KOPT-K1 (cell line): ENCODE measurements around the gene AGFG2.
"Not testable (repeated sequence)": the region's sequence is repeated elsewhere in the genome, so short reads cannot be mapped to it uniquely, and the experiment has no call there.

ENCODE experiments used
- H3K27ac ChIP-seq: fragments of 200-600 bp; sonication (generic); 2 replicates; pipeline ENCODE4 v1.5.1; 2016; ENCODE audit warnings: antibody characterized with exemption, mild to moderate bottlenecking, low read depth, low read length; ENCODE audit not compliant: poor library complexity, severe bottlenecking
- H3K36me3 ChIP-seq: fragments of 200-600 bp; sonication (generic); 2 replicates; pipeline ENCODE4 v1.5.1; 2017; ENCODE audit warnings: antibody characterized with exemption, mild to moderate bottlenecking, low read length, moderate library complexity; ENCODE audit not compliant: insufficient read depth
- H3K9me3 ChIP-seq: fragments of 200-600 bp; sonication (generic); 2 replicates; pipeline ENCODE4 v1.5.1; 2017; ENCODE audit warnings: antibody characterized with exemption, low read length, mild to moderate bottlenecking; ENCODE audit not compliant: insufficient read depth, poor library complexity, severe bottlenecking

Gene AGFG2

GRCh38 chr7:100556541-100556940, 17.5 kb downstream of the AGFG2 start:
- Histone ChIP-seq H3K27ac (no peak overlapping the region), H3K9me3 (no peaks in the 10 kb centered on the region), H3K36me3 (peaks cover 55% of the 10 kb centered on the region)

- Histone ChIP-seq H3K36me3 (peaks cover 52% of the 10 kb centered on the region), H3K9me3 (no peaks in the 10 kb centered on the region), H3K27ac (no peak overlapping the region)
These were observed 20.1 kb downstream of the AGFG2 start for GRCh38 chr7:100559127-100559526.

DNA sequence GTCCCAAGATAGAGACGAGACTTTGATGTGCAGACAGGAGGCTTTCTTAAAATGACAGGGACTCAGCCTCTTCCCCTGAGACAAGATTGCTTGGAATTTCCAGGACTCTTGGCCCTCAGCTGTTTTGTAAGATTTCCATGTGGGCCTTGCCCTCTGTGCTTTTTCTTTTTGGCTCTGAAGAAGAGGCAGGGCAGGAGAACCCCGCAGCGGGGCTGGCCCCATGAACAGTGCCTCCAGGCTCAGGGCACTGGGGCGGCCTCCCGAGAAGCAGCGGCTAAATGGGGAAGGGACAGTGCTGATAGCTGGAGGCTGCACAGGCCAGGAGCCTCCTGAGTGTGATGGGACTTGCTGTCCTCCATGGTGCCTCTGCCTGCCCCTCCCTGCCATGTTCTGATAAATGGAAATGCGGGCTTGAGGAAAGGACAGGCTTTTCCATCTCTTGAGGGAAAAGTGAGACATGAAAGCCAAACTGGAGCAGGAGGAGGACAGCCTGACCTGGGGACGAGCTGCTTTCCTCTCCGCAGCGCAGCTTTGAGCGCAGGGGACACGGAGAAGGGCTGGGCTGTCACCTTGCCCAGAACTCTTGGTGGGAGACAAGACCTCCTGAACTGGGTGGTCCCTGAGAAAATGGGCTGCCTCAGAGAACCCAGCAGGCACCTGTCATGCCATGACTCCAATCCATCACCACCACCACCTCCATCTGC, 22.6 kb downstream of the AGFG2 start:
- H3K27ac ChIP-seq, result no peak overlapping the region

DNA sequence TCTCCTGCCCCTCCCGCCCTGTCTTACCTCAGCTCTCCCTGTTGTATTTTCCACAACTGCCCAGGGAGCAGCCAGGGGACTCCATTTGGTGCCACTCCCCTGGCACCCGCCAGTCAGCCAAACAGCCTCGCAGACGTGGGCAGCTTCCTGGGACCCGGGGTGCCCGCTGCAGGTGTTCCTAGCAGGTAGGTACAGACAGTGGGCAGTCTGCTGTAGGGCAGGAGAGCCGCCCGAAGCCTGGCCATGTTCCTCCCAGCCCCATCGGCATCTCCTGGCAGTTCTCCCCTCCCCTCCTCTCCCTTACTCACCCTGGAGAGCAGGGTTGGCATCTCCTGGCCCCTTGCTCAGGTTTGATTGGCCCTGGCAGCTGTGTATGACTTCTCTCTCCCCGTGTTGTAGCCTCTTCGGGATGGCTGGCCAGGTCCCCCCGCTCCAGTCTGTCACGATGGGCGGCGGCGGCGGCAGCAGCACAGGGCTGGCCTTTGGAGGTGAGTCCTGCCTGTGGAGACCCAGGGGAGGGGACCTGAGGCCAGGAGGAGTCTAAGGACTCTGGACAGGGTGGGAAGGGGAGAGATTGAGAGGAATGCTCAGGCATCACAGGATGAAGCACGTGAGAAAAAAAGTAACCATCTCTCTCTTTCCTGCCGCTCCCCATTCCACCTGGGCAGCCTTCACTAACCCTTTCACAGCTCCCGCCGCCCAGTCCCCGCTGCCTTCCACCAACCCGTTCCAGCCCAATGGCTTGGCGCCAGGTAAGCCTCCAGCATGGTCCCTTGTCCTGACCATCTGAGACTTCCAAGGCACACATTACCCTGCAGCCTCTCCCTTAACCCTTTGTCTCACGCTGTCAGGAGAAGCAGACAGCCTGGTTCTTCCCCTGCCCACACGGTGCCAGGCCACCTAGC, 23.4 kb downstream of the AGFG2 start:
- Histone ChIP-seq H3K27ac (no peak overlapping the region), H3K9me3 (no peaks in the 10 kb centered on the region), H3K36me3 (peaks cover 24% of the 10 kb centered on the region; the same call in 1 of the 2 replicates)

More for the DNA sequence above, 22.6 kb downstream of the AGFG2 start:
- no peaks in the 10 kb centered on the region for H3K9me3 ChIP-seq
- peaks cover 28% of the 10 kb centered on the region for H3K36me3 ChIP-seq

GRCh38 chr7:100563100-100563564, 24.1 kb downstream of the AGFG2 start:
- H3K36me3 ChIP-seq, result peaks cover 24% of the 10 kb centered on the region; the same call in 1 of the 2 replicates
- H3K9me3 ChIP-seq, result no peaks in the 10 kb centered on the region
- no peak overlapping the region for H3K27ac ChIP-seq

GRCh38 chr7:100563809-100564400, 24.9 kb downstream of the AGFG2 start:
- H3K36me3 ChIP-seq, result peaks cover 24% of the 10 kb centered on the region; the same call in 1 of the 2 replicates
- H3K27ac ChIP-seq, result no peak overlapping the region
- no peaks in the 10 kb centered on the region for H3K9me3 ChIP-seq

GRCh38 chr7:100564405-100564804, 25.4 kb downstream of the AGFG2 start:
- H3K9me3 ChIP-seq, H3K27ac ChIP-seq: not testable (repeated sequence)

GRCh38 chr7:100565133-100565571, 26.1 kb downstream of the AGFG2 start:
- Histone ChIP-seq H3K27ac (no peak overlapping the region), H3K9me3 (no peaks in the 10 kb centered on the region), H3K36me3 (peaks cover 21% of the 10 kb centered on the region; the same call in 1 of the 2 replicates)

More at GRCh38 chr7:100564405-100564804, 25.4 kb downstream of the AGFG2 start:
- peaks cover 24% of the 10 kb centered on the region; the same call in 1 of the 2 replicates for H3K36me3 ChIP-seq

DNA sequence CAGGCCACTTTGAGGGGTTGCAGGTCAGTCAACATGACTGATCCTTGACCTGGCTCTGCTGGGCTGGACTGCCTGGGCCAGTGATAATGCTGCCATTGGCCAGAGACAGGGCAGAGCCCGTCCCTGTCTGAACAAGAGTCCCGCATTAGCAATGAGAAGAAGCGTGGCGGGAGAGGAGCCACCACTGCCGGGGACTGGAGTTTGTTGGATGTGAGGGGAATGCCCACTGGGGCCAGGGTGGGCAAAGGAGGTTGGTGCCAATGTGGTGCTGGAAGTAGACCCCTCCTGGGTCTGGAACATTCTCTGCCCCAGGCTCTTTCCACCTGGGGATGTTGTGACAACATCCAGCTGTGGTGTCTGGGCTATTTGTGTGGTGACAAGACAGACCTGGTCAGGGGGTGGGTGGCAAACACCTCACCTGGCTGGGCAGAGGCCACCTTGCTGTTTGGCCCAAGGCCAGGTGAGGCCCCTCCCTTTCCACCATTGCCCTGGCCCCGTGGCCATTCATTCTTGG, 27.1 kb downstream of the AGFG2 start:
- H3K27ac ChIP-seq, result no peak overlapping the region
- H3K36me3 ChIP-seq, result peaks cover 17% of the 10 kb centered on the region; the same call in 1 of the 2 replicates
- H3K9me3 ChIP-seq, result no peaks in the 10 kb centered on the region

DNA sequence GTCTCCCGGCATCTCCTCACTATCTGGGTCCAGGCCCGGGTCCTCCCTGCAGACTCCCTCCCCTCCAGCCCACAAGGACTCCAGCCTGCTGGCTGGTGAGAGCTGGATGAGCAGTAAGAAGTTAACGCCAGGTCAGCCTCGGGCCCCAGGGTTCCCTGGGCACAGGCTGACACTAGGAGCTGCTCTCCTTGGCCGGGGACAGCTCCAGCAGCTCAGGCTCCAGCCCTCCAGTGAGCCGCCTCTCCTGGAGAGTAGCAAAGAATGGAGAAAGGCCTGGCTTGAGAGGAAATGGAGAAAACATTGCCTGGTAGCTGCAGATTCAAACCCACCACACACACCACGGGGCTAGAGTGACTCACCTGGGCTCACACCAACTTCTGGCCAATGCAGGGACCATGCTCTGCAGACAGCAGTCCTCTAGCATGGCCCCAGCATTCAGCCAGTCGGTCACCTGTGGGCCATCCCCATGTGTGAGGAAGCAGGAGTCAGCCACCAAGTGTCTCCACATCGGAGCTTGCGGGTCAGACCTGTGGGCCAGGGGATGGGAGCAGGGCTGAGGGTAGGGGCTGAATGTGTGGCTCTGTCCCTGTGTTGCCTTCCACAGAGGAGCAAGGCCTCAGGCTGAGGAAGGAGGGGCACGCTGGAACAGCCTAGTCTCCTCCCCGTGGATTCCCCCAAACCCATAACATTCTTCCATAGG, 28.2 kb downstream of the AGFG2 start:
- Histone ChIP-seq H3K36me3 (peaks cover 23% of the 10 kb centered on the region; the same call in 1 of the 2 replicates), H3K9me3 (no peaks in the 10 kb centered on the region), H3K27ac (no peak overlapping the region)

DNA sequence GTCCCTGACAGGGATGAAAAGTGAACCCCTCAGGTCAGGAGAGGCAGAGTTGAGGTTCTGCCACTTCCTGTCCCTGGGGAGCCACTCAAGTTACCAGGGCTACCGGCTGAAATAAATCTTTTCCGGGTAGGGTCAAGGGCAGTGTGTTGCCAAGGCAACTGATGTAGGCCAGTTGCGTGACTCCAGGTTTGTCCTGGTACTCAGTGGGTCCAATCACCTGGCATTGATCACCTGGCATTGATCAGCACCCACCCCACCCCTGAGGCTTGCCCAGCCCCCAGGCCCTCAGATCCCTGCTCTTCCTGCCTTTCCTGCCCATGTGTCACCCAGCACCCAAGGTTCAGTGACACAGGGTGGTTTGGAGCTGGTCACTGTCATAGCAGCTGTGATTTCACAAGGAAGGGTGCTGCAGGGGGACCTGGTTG, 28.8 kb downstream of the AGFG2 start:
- H3K9me3 ChIP-seq, result no peaks in the 10 kb centered on the region
- H3K27ac ChIP-seq, result no peak overlapping the region

GRCh38 chr7:100568176-100568895, 29.3 kb downstream of the AGFG2 start:
- H3K9me3 ChIP-seq, result no peaks in the 10 kb centered on the region
- H3K36me3 ChIP-seq, result peaks cover 22% of the 10 kb centered on the region
- H3K27ac ChIP-seq, result no peak overlapping the region

More for the DNA sequence above, 28.8 kb downstream of the AGFG2 start:
- peaks cover 22% of the 10 kb centered on the region; the same call in 1 of the 2 replicates for H3K36me3 ChIP-seq

DNA sequence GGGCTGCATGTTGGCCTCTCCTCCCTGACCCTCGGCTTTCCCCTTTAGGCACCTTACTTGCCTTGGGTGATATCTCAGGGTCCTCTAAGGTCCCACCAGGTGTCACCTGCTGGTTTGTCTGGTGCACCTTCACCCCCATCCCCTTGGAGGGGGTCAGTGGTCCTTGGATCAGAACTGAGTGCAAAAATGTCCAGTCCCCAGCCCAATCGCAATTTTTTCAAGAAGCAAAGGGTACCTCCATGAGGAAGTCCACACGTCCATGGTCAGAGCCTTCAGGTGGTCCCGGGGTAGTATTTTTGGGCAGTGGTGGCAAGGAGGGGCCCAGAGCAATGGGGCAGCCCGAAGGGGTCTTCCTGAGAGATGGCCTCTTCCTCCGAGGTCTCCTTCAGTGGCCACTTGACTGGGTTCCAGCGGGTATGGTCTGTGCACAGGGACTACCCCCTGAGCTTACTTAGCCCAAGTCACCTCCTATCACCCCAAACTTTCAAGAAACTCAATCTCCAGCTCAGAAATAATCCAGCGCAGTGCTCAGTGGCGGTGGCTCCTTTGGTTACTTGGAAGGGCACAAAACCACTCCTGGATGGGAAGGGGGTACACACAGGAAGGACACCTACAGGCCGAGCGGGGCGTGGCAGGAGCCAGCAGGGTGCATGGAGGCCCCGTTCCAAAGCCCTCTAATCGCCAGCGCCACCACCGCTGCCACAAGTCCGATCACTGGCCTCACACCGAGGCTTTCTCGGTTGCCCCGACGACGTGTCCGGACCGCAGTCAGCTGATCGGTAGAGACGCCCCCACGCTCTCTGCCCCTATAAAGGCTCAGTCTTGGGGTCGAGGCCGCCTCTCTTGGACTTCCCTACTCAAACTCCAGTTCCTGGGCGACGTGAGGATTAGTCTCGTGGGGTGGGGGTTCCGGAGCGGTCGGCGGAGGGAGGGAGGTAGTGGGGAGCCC, 30.2 kb downstream of the AGFG2 start:
- Histone ChIP-seq H3K27ac (no peak overlapping the region), H3K9me3 (no peaks in the 10 kb centered on the region), H3K36me3 (peaks cover 20% of the 10 kb centered on the region)
